Stimulated activated CD4-positive, alpha-beta T cell treated with anti-CD3 and anti-CD28 coated beads, Interleukin-2, amount 100 ng/mL, for 48 hours (primary cell): ENCODE measurements around the gene SFRP5.

Source experiments
- DNase-seq, 2 donors: peaks; one replicate each; pipeline ENCODE4 v3.0.0-alpha.2; 2020

Gene SFRP5

GRCh38 chr10:97785231-97785630 lies 13.4 kb upstream of the SFRP5 start:
- DNase-seq = no peak

- no peak for DNase-seq
Measured at GRCh38 chr10:97784200-97784810, 12.5 kb upstream of the SFRP5 start.

- DNase-seq = no peak
Measured at GRCh38 chr10:97782455-97783228, 10.8 kb upstream of the SFRP5 start.

GRCh38 chr10:97781618-97782331 lies 10.0 kb upstream of the SFRP5 start:
- DNase-seq = no peak

- DNase-seq = no peak
Measured at GRCh38 chr10:97780841-97781617, 9.2 kb upstream of the SFRP5 start.

GRCh38 chr10:97779975-97780374 lies 8.2 kb upstream of the SFRP5 start:
- DNase-seq = no peak

GRCh38 chr10:97779492-97779891 lies 7.7 kb upstream of the SFRP5 start:
- DNase-seq = no peak

GRCh38 chr10:97778452-97779302 lies 6.9 kb upstream of the SFRP5 start:
- DNase-seq = no peak

- no peak for DNase-seq
Measured at GRCh38 chr10:97777143-97777542, 5.3 kb upstream of the SFRP5 start.

GRCh38 chr10:97774811-97775294 lies 3.1 kb upstream of the SFRP5 start:
- DNase-seq = no peak

- no peak for DNase-seq
Measured at GRCh38 chr10:97773096-97773495, 1.3 kb upstream of the SFRP5 start.

- no peak for DNase-seq
Measured at GRCh38 chr10:97771055-97771891, 526 bp downstream of the SFRP5 start.

GRCh38 chr10:97770255-97770654 lies 1.5 kb downstream of the SFRP5 start:
- DNase-seq = no peak

GRCh38 chr10:97768322-97769315 lies 3.2 kb downstream of the SFRP5 start:
- DNase-seq = no peak

GRCh38 chr10:97766996-97767924 lies 4.5 kb downstream of the SFRP5 start:
- no peak for DNase-seq

GRCh38 chr10:97766106-97766810 lies 5.5 kb downstream of the SFRP5 start:
- DNase-seq = no peak

GRCh38 chr10:97765201-97765600 lies 6.6 kb downstream of the SFRP5 start:
- no peak for DNase-seq

GRCh38 chr10:97764519-97764931 lies 7.3 kb downstream of the SFRP5 start:
- DNase-seq = no peak
